ENCODE results near the gene RYR2.

GRCh38 chr1:237154157-237154556 lies 112.2 kb downstream of the RYR2 start:
- no peak for TF ChIP-seq ZFP1 (CRISPR knock-in tag; IDR thresholded peaks at IDR 0.05)
- TF ChIP-seq CLOCK (CRISPR knock-in tag; IDR thresholded peaks at IDR 0.05; ENCODE audit: borderline replicate concordance) = no peak
- TF ChIP-seq FOXM1 (IDR thresholded peaks at IDR 0.05; ENCODE audit: low read depth) = no peak
- TF ChIP-seq FOXM1 (CRISPR knock-in tag; IDR thresholded peaks at IDR 0.05; ENCODE audit: low read depth) = no peak
- no peak for TF ChIP-seq USF1 (CRISPR knock-in tag; IDR thresholded peaks at IDR 0.05)
- no peak for TF ChIP-seq POLR2AphosphoS5 (IDR thresholded peaks at IDR 0.05; ENCODE audit: control insufficient read depth, insufficient read depth, low read depth, low read length)
- no peak for TF ChIP-seq NFE2L1 (tag; IDR thresholded peaks at IDR 0.05; ENCODE audit: borderline replicate concordance, low read depth)
- TF ChIP-seq BACH1 (tag; IDR thresholded peaks at IDR 0.05) = no peak
- no peak for TF ChIP-seq MIER1 (IDR thresholded peaks at IDR 0.05; ENCODE audit: low read depth)
- TF ChIP-seq GATAD2B (IDR thresholded peaks at IDR 0.05; ENCODE audit: borderline replicate concordance) = no peak
